AG04450 (cell line): ENCODE data around the gene EVA1B. TPM values are rescaled to one million over a fixed set of nuclear protein-coding genes. Genes with fewer than 3 reads are reported as not detected.

Experiments
- CTCF ChIA-PET: fragments of 300-600, 350-600 bp; formaldehyde crosslinking; extraction: SDS; loops from one replicate; lab custom pipeline; 2022; ENCODE audit warnings: antibody characterized with exemption, inconsistent platforms; lab: Charles Lee
- POLR2A ChIA-PET: fragments of 350-600 bp; formaldehyde crosslinking; extraction: SDS; loops from one replicate; lab custom pipeline; 2021; ENCODE audit warnings: antibody characterized with exemption, inconsistent platforms; lab: Yijun Ruan, JAX
- DNase-seq: peaks from one replicate; pipeline ENCODE4 v3.0.0-alpha.2; 2011; ENCODE audit warnings: low read depth, low spot score
- H3K27ac ChIP-seq: one replicate; pipeline ENCODE4 v1.5.1; 2012; ENCODE audit warnings: low read depth, low read length, control low read depth
- H3K27me3 ChIP-seq: one replicate; pipeline ENCODE4 v1.6.0; 2012; ENCODE audit warnings: low read length; ENCODE audit not compliant: control insufficient read depth, insufficient read depth
- H3K4me3 ChIP-seq: 2 replicates; pipeline ENCODE4 v1.5.1; 2011; ENCODE audit warnings: mild to moderate bottlenecking, low read depth, low read length, control low read depth
- H3K9me3 ChIP-seq: 2 replicates; pipeline ENCODE4 v1.5.1; 2012; ENCODE audit warnings: low read length; ENCODE audit not compliant: control insufficient read depth, insufficient read depth
- polyA plus RNA-seq: library from polyadenylated mRNA; depleted of rRNA; stranded (reverse); fragments of >200 nt; gene quantifications from 2 replicates; pipeline ENCODE4 v1.2.3, GENCODE V29; 2011
- TF ChIP-seq, protein P1 (sequence below): IDR thresholded peaks from 2 replicates; pipeline ENCODE4 v1.5.1; 2011; ENCODE audit warnings: low read depth, low read length, control low read depth, inconsistent platforms

Gene EVA1B
- polyA plus RNA-seq, 1 experiment: 27.2 TPM

DNA sequence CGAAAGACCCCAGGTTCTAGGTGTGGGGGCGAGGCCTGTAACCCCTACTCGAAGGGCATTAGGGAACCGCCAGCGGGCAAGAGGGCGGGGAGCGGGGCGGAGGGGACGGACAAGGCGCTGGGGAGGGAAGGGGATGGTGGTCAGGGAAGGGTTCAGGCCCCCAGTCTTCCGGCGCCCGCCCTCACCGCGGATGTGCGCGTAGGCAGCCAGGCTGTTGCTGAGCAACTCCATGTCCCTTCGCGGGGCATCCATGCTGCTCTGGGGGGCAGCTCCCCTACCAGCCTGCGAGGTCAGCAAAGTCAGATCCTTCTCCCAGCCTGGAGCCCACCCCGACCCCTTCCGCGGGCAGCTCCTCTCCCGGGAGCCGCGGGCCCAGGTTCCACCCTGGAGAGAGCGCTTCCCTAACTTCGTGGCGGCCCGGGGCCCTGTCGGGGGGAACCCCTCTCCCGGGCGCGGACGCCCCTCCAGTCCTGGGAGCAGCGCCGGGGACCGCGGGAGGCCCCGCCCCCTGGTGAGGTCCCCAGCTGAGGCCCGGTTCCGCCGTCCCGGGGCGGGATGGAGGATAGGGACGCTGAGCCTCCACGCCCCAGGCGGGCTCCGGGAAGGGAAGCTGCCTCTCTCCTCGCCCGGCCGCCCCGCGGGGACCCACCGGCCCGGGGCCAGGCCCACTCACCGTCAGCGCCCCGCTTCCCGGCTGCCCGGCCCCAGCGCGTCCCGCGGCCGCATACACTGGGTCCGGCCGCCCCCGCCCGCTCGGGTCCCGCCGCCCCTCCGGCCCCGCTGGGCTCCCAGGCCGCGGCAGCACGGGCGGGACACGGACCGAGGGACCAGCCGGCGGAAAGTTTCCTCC lies 434 bp downstream of the EVA1B start:
- Histone ChIP-seq H3K4me3 (peak overlapping the region; percentile 79), H3K27me3 (no peaks in the 10 kb centered on the region), H3K9me3 (no peaks in the 10 kb centered on the region; the same call in 1 of the 2 replicates), H3K27ac (peak overlapping the region; percentile 73)
- no peak for DNase-seq
- POLR2A ChIA-PET: interaction anchor here (0.6 to 2.6 kb wide), 7 partner anchors 13 to 97 kb away, joined by 3 to 13 read pairs (median 3); no protein-coding TSS in a partner anchor
- TF ChIP-seq, protein P1, sequence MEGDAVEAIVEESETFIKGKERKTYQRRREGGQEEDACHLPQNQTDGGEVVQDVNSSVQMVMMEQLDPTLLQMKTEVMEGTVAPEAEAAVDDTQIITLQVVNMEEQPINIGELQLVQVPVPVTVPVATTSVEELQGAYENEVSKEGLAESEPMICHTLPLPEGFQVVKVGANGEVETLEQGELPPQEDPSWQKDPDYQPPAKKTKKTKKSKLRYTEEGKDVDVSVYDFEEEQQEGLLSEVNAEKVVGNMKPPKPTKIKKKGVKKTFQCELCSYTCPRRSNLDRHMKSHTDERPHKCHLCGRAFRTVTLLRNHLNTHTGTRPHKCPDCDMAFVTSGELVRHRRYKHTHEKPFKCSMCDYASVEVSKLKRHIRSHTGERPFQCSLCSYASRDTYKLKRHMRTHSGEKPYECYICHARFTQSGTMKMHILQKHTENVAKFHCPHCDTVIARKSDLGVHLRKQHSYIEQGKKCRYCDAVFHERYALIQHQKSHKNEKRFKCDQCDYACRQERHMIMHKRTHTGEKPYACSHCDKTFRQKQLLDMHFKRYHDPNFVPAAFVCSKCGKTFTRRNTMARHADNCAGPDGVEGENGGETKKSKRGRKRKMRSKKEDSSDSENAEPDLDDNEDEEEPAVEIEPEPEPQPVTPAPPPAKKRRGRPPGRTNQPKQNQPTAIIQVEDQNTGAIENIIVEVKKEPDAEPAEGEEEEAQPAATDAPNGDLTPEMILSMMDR: no peak
- CTCF ChIA-PET: interaction anchor here (0.6 to 1.9 kb wide), 7 partner anchors 9 to 97 kb away, joined by 3 to 9 read pairs (median 4); no protein-coding TSS in a partner anchor

DNA sequence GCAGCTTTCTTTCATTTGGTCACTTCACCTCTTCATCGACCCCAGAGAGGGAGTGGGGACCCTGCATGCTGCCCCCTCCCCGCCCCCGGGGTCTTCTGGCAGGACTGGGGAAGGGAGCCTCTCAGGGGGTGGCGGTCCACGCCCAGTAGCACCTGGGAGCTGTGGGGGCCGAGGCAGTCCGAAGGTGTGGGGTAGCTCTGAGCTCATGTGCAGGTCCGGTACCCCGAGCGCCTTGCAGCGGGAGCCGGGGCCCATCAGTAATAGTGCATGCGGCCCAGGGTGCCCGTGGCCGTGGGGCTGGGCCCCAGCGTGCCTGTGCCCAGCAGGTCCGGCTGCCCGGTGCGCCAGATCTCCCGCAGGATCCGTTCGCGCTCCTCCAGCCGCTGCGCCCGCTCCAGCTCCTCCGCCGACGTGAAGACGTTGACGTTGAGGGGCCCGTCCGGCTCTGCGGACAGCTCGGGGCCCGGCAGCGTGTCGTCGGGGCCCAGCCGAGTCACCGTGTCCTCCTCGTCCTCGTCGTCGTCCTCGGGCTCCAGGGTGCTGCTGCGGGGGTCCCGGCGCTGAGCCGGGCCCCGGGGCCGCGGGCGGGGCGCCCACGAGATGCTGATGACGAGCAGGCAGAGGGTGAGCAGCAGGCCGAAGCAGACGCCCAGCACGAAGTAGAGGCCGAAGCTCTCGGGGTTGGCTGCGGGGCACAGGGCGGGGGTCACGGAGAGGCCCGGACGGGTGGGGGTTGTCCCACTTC lies 1.2 kb downstream of the EVA1B start:
- no peak for DNase-seq
- TF ChIP-seq, protein P1: no peak
- H3K27me3 ChIP-seq: no peaks in the 10 kb centered on the region
- H3K4me3 ChIP-seq: peak overlapping the region; percentile 79
- POLR2A ChIA-PET: interaction anchor here (0.6 to 2.6 kb wide), 7 partner anchors 12 to 173 kb away, joined by 3 to 13 read pairs (median 4); partner anchors contain the start of gene TRAPPC3
- CTCF ChIA-PET: interaction anchor here (0.6 to 1.8 kb wide), 5 partner anchors 8 to 173 kb away, joined by 3 to 8 read pairs (median 4); partner anchors contain the start of gene TRAPPC3
- peak overlapping the region; percentile 73 for H3K27ac ChIP-seq
- no peaks in the 10 kb centered on the region; the same call in 1 of the 2 replicates for H3K9me3 ChIP-seq

DNA sequence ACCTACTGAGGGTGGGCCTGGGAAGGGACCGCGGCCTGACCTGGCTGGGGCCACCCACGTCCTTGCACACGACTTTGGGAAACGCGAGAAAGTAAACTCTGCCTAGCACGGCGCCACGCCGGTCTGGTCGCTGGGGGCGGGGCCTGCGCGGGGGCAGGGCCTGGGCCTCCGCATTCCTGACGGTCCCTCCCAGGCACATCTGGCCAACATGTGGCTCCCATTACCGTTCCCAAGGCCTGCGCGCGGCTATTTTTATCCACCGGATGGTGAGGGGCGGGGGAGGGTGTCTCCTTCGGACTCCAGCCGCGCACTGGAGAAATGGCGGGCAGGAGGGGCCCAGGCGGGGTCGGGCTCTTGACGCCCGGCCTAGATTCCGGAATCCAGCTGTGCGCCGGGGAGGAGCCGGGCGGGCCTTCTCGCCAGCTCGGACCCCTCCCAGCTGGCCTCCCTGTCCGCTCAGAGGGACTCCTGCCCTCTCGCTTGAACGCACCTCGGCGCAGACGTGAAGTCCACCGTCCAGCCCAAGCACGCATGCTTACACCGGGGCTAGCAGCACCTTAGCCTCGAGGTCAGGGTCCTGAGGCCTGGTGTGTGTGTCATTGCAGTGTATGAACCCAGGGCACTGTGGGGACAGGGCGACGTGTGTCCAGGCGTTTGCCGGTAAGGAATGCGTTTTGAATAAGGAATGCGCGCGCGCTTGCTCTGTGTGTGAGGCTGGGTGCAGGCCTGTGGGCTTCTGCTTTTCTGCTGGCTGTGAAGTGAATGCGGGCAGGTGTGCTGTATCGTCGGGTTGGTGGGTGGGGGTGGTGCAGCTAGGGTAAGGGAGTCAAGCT lies 2.1 kb downstream of the EVA1B start:
- peak; percentile 80 for DNase-seq
- Histone ChIP-seq H3K27me3 (no peaks in the 10 kb centered on the region), H3K27ac (peak overlapping the region; percentile 65), H3K9me3 (no peaks in the 10 kb centered on the region; the same call in 1 of the 2 replicates), H3K4me3 (peak overlapping the region; percentile 79)
- TF ChIP-seq, protein P1: no peak
- POLR2A ChIA-PET: interaction anchor here (0.6 to 1.8 kb wide), 8 partner anchors 11 to 172 kb away, joined by 3 to 8 read pairs (median 4); partner anchors contain the start of gene TRAPPC3
- CTCF ChIA-PET: interaction anchor here (1.2 to 1.6 kb wide), 2 partner anchors 21 to 47 kb away, joined by 3 to 4 read pairs; no protein-coding TSS in a partner anchor

DNA sequence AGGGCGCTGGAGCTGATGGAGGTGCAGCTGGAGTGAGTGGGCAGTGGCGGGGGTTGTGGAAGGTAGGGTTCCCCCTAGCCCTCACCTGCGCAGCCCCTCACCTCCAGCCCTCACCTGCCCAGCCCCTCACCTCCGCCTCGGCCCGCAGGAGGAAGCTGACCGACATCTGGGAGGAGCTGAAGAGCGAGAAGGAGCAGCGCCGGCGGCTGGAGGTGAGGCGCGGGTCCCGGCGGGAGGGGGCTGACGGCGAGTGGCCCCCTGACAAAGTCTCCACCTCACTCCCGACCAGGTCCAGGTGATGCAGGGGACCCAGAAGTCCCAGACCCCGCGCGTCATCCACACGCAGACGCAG lies 2.7 kb downstream of the EVA1B start:
- ChIA-PET POLR2A (interaction anchor here (0.6 to 1.7 kb wide), 5 partner anchors 10 to 171 kb away, joined by 3 to 8 read pairs (median 4); partner anchors contain the start of gene TRAPPC3), CTCF (interaction anchor here (1.6 kb wide), 1 partner anchor 21 kb away, joined by 3 read pairs; no protein-coding TSS in a partner anchor)
- Histone ChIP-seq H3K9me3 (no peaks in the 10 kb centered on the region; the same call in 1 of the 2 replicates), H3K4me3 (peak overlapping the region; percentile 49), H3K27me3 (no peaks in the 10 kb centered on the region), H3K27ac (peak overlapping the region; percentile 57)
- no peak for DNase-seq
- TF ChIP-seq, protein P1: no peak
